Hepatocyte (in vitro differentiated cells): ENCODE data around the gene TRIOBP. TPM values are rescaled to one million over a fixed set of nuclear protein-coding genes. Genes with fewer than 3 reads are reported as not detected.
"Not testable (repeated sequence)": the region's sequence is repeated elsewhere in the genome, so short reads cannot be mapped to it uniquely, and the experiment has no call there.

Experiments used
- DNase-seq: peaks from one replicate; pipeline ENCODE4 v3.0.0-alpha.2; 2016; ENCODE audit warnings: low spot score
- H2AFZ ChIP-seq: fragments of 200-600 bp; sonication (generic); 2 replicates; pipeline ENCODE4 v1.6.0; 2016; ENCODE audit warnings: antibody characterized with exemption, mild to moderate bottlenecking
- H3K27ac ChIP-seq: fragments of 200-600 bp; sonication (generic); 2 replicates; pipeline ENCODE4 v1.5.1; 2016; ENCODE audit warnings: mild to moderate bottlenecking
- H3K27me3 ChIP-seq: fragments of 200-600 bp; sonication (generic); 2 replicates; pipeline ENCODE4 v1.6.1; 2016
- H3K36me3 ChIP-seq: fragments of 200-600 bp; sonication (generic); replicated peaks from 2 replicates; pipeline ENCODE4 v1.5.1; 2016; ENCODE audit warnings: low read depth; ENCODE audit not compliant: insufficient read depth
- H3K4me1 ChIP-seq: fragments of 200-600 bp; sonication (generic); 2 replicates; pipeline ENCODE4 v1.5.1; 2016; ENCODE audit warnings: mild to moderate bottlenecking, moderate library complexity; ENCODE audit not compliant: insufficient read depth
- H3K4me2 ChIP-seq: fragments of 200-600 bp; sonication (generic); 2 replicates; pipeline ENCODE4 v1.6.0; 2016
- H3K4me3 ChIP-seq: fragments of 200-600 bp; sonication (generic); 2 replicates; pipeline ENCODE4 v1.5.1; 2016; ENCODE audit warnings: mild to moderate bottlenecking
- H3K79me2 ChIP-seq: fragments of 200-600 bp; sonication (generic); 2 replicates; pipeline ENCODE4 v1.6.0; 2017; ENCODE audit warnings: mild to moderate bottlenecking
- H3K9me2 ChIP-seq: fragments of 200-600 bp; sonication (generic); replicated peaks from 2 replicates; pipeline ENCODE4 v1.6.0; 2017; ENCODE audit warnings: mild to moderate bottlenecking; ENCODE audit not compliant: insufficient read depth
- H3K9me3 ChIP-seq: fragments of 200-600 bp; sonication (generic); 2 replicates; pipeline ENCODE4 v1.5.1; 2016; ENCODE audit warnings: low read depth, mild to moderate bottlenecking
- H4K20me1 ChIP-seq: fragments of 200-600 bp; sonication (generic); 2 replicates; pipeline ENCODE4 v1.6.0; 2016; ENCODE audit warnings: mild to moderate bottlenecking; ENCODE audit not compliant: insufficient read depth, poor library complexity, severe bottlenecking
- CTCF ChIP-seq: fragments of 200-600 bp; sonication (generic); IDR thresholded peaks from 2 replicates; pipeline ENCODE4 v1.5.1; 2016; ENCODE audit warnings: antibody characterized with exemption, mild to moderate bottlenecking; ENCODE audit not compliant: poor library complexity
- EZH2 ChIP-seq: fragments of 200-600 bp; sonication (generic); IDR thresholded peaks from 2 replicates; pipeline ENCODE4 v1.6.1; 2016; ENCODE audit warnings: antibody characterized with exemption, mild to moderate bottlenecking, borderline replicate concordance
- EZH2phosphoT487 ChIP-seq: fragments of 200-600 bp; sonication (generic); IDR thresholded peaks from one replicate; pipeline ENCODE4 v1.6.1; 2018; ENCODE audit warnings: antibody characterized with exemption, mild to moderate bottlenecking, low read depth, moderate library complexity; ENCODE audit not compliant: unreplicated experiment, severe bottlenecking
- WGBS: methylation state at CpG from one replicate; pipeline ENCODE4 v1.1.6; 2016; ENCODE audit warnings: low lambda C conversion rate; ENCODE audit errors: missing lambda C conversion rate; 5-methylcytosine and 5-hydroxymethylcytosine counted together
- polyA plus RNA-seq: library from polyadenylated mRNA; unstranded; fragments of >200 nt; fragmentation: Nextera tagmentation; extraction: Ambion mirVana; gene quantifications from 2 replicates; pipeline ENCODE4 v1.2.1, GENCODE V29; 2016
- total RNA-seq: library from RNA; depleted of rRNA; stranded (reverse); fragments of >200 nt; gene quantifications from 2 replicates; pipeline ENCODE4 v1.2.3, GENCODE V29; 2014

Gene TRIOBP
- total and polyA plus RNA-seq, 2 experiments from 2014 or later: 57.2 to 96.1 TPM

- H3K4me2 ChIP-seq: no peak overlapping the region
- WGBS: 86% methylated on average over 2 of the region's 2 CpGs
- DNase-seq: no peak
Observed at GRCh38 chr22:37794376-37794775, 97.5 kb downstream of the TRIOBP start.

GRCh38 chr22:37796079-37796478 lies 99.2 kb downstream of the TRIOBP start:
- no peaks in the 10 kb centered on the region for H3K79me2 ChIP-seq
- H3K27ac ChIP-seq: no peak overlapping the region
- H3K27me3 ChIP-seq: no peaks in the 10 kb centered on the region
- H3K4me3 ChIP-seq: no peak overlapping the region
- WGBS: 62% methylated on average over 3 of the region's 3 CpGs
- H3K36me3 ChIP-seq: no peaks in the 10 kb centered on the region
- no peak overlapping the region for H2AFZ ChIP-seq
- H3K9me3 ChIP-seq: no peaks in the 10 kb centered on the region
- H3K4me1 ChIP-seq: peaks cover 2% of the 10 kb centered on the region
- no peak for DNase-seq
- H3K4me2 ChIP-seq: no peak overlapping the region
- no peak for TF ChIP-seq CTCF
- no peak for TF ChIP-seq EZH2phosphoT487
- no peak for TF ChIP-seq EZH2
- no peaks in the 10 kb centered on the region for H4K20me1 ChIP-seq
- no peaks in the 10 kb centered on the region for H3K9me2 ChIP-seq

More at GRCh38 chr22:37794376-37794775, 97.5 kb downstream of the TRIOBP start:
- Histone ChIP-seq H3K9me2 (no peaks in the 10 kb centered on the region), H4K20me1 (no peaks in the 10 kb centered on the region), H2AFZ (no peak overlapping the region), H3K4me1 (peaks cover 2% of the 10 kb centered on the region), H3K79me2 (no peaks in the 10 kb centered on the region), H3K27me3 (no peaks in the 10 kb centered on the region), H3K27ac (no peak overlapping the region), H3K9me3 (no peaks in the 10 kb centered on the region), H3K4me3 (no peak overlapping the region), H3K36me3 (no peaks in the 10 kb centered on the region)
- TF ChIP-seq CTCF (no peak), EZH2phosphoT487 (no peak), EZH2 (no peak)

DNA sequence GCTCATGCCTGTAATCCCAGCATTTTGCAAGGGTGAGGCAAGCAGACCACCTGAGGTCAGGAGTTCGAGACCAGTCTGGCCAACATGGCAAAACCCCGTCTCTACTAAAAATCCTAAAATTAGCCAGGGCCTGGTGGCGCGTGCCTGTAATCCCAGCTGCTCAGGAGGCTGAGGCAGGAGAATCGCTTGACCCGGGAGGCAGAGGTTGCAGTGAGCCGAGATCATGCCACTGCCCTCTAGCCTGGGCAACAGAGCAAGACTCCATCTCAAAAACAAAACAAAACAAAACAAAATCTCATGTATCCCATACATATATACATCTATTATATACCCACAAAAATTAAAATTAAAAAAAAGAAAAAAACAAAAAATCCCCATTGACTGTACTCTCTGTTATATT lies 100.4 kb downstream of the TRIOBP start:
- H3K27me3 ChIP-seq, H2AFZ ChIP-seq, H3K9me3 ChIP-seq, H3K36me3 ChIP-seq, H3K4me2 ChIP-seq, DNase-seq, H3K4me1 ChIP-seq, H4K20me1 ChIP-seq, H3K79me2 ChIP-seq, H3K27ac ChIP-seq, H3K4me3 ChIP-seq, H3K9me2 ChIP-seq: not testable (repeated sequence)
- 95% methylated on average over 7 of the region's 7 CpGs for WGBS

DNA sequence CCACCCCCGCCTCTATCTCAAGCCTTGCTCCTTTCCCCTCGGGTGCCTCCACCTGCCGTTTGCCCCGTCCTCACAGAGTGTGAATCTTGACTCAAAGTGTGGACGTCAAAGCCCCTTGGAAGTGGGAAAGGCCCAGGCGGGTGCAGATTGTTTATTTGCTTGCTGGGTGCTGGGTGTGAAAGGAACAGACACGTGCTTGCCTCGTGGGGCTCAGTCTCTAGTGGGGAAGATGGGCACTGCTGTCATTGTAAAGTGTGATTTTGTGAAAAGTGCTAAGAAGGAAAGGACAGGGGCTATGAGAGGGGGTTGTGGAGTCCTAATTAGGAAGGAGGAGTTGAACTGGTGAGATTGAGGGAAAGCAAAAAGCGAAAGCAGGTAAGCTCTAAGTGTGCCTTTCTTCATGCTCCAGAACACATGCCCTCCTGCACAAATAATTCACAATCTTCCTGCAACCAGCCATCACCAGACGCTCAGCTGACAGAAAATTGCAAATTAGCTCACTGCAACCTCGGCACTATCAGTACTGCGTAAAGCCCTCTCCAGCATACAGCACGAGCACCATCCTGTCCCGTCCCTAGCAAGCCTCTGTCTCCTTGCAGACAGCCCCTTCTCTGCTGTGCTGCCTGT lies 101.1 kb downstream of the TRIOBP start:
- Histone ChIP-seq H3K36me3 (no peaks in the 10 kb centered on the region), H3K79me2 (no peaks in the 10 kb centered on the region), H3K9me3 (no peaks in the 10 kb centered on the region), H3K9me2 (no peaks in the 10 kb centered on the region), H3K4me1 (peaks cover 2% of the 10 kb centered on the region), H3K27me3 (no peaks in the 10 kb centered on the region), H3K27ac (no peak overlapping the region), H3K4me3 (no peak overlapping the region), H4K20me1 (no peaks in the 10 kb centered on the region), H3K4me2 (no peak overlapping the region), H2AFZ (no peak overlapping the region)
- DNase-seq: no peak
- WGBS: 63% methylated on average over 14 of the region's 14 CpGs
- no peak for TF ChIP-seq EZH2phosphoT487
- TF ChIP-seq EZH2: no peak
- TF ChIP-seq CTCF: no peak

- not testable (repeated sequence) for DNase-seq, H3K4me2 ChIP-seq, H3K79me2 ChIP-seq, H3K27me3 ChIP-seq, H3K4me3 ChIP-seq, H2AFZ ChIP-seq, H4K20me1 ChIP-seq, H3K9me3 ChIP-seq, H3K27ac ChIP-seq, H3K9me2 ChIP-seq, H3K36me3 ChIP-seq
- H3K4me1 ChIP-seq: peaks cover 15% of the 10 kb centered on the region
- WGBS: 96% methylated on average over 8 of the region's 9 CpGs
Observed at GRCh38 chr22:37799979-37800378, 103.1 kb downstream of the TRIOBP start.
